ENCODE data around the gene SWT1. TPM values are rescaled to one million over a fixed set of nuclear protein-coding genes. Genes with fewer than 3 reads are reported as not detected.
A peak's percentile ranks its signal among the peaks of the same experiment; 100 is the strongest.

Gene SWT1
- total RNA-seq, 3 donors from 2014 or later = 5.4 to 7.7 (median 5.7) TPM

DNA sequence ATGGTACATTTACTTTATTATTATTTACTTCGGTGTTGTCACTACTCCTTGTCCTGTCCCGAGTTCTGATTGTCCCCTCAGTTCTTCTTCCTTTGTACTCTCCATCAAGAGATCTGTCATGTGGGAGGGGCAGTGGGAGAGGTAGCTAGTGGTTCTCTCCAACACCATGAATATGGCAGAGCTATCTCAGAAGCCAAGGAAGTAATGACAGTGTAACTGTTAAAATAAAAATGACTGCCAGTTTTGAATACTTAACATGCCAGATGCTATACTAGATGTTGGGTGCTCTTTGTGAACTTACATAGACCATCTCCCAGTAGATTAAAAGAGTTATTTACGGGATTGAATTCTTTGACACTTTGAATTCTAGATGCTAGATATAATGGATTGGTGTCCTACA, 131.5 kb downstream of the SWT1 start:
- H3K36me3 ChIP-seq (ENCODE audit: low read depth) = no peaks in the 10 kb centered on the region
- TF ChIP-seq, protein P1, sequence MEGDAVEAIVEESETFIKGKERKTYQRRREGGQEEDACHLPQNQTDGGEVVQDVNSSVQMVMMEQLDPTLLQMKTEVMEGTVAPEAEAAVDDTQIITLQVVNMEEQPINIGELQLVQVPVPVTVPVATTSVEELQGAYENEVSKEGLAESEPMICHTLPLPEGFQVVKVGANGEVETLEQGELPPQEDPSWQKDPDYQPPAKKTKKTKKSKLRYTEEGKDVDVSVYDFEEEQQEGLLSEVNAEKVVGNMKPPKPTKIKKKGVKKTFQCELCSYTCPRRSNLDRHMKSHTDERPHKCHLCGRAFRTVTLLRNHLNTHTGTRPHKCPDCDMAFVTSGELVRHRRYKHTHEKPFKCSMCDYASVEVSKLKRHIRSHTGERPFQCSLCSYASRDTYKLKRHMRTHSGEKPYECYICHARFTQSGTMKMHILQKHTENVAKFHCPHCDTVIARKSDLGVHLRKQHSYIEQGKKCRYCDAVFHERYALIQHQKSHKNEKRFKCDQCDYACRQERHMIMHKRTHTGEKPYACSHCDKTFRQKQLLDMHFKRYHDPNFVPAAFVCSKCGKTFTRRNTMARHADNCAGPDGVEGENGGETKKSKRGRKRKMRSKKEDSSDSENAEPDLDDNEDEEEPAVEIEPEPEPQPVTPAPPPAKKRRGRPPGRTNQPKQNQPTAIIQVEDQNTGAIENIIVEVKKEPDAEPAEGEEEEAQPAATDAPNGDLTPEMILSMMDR (IDR thresholded peaks at IDR 0.05) = no peak
- no peak overlapping the region for H3K4me3 ChIP-seq
- DNase-seq (no peak), ATAC-seq (no peak)
- intact Hi-C loops (cut with DNase I, micrococcal nuclease) = no loop called here
- no peaks in the 10 kb centered on the region for H3K9me3 ChIP-seq
- H3K4me1 ChIP-seq (ENCODE audit: low read depth) = peaks cover 9% of the 10 kb centered on the region

DNA sequence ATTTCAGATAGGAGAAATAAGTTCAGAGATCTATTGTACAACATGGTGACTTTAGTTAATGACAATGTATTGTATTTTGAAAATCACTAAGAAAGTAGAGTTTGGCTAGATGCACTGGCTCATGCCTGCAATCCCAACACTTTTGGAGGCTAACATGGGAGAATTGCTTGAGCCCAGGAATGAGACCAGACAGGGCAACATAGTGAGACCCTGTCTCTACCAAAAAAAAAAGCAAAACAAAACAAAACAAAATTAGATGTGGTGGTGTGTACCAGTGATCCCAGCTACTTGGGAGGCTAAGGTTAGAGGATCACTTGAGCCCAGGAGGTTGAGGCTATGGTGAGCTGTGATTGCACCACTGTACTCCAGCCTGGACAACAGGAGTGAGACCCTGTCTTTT, 132.9 kb downstream of the SWT1 start:
- Histone ChIP-seq H3K36me3 (ENCODE audit: low read depth) (no peaks in the 10 kb centered on the region), H3K4me3 (no peak overlapping the region), H3K4me1 (ENCODE audit: low read depth) (peaks cover 9% of the 10 kb centered on the region), H3K9me3 (no peaks in the 10 kb centered on the region)
- intact Hi-C loops (cut with DNase I, micrococcal nuclease) = no loop called here
- DNase-seq (no peak), ATAC-seq (no peak)
- TF ChIP-seq, protein P1 (IDR thresholded peaks at IDR 0.05) = no peak

DNA sequence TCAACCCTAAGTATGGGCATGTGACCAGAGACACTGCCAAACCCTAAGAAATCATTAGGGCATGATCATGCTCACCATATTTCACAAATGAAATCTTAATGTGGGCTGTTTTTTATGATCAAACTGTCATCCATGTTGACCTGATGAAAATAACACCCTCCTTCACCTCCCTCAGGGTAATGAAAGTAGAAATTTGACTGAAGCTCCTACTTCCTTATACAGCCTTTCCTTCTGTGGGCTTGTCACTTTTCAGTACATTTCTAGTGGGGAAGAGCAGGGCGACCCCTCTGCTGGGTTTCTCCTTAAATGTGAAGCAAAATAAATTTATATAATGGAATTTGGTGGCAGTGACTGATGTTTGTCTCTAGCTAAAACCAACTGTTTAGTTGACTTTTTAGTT, 134.2 kb downstream of the SWT1 start:
- Histone ChIP-seq H3K9me3 (no peaks in the 10 kb centered on the region), H3K4me1 (ENCODE audit: low read depth) (peaks cover 9% of the 10 kb centered on the region), H3K4me3 (no peak overlapping the region), H3K36me3 (ENCODE audit: low read depth) (no peaks in the 10 kb centered on the region)
- DNase-seq (no peak), ATAC-seq (peak; percentile 39)
- TF ChIP-seq, protein P1 (IDR thresholded peaks at IDR 0.05) = no peak
- intact Hi-C loops (cut with DNase I, micrococcal nuclease) = no loop called here

DNA sequence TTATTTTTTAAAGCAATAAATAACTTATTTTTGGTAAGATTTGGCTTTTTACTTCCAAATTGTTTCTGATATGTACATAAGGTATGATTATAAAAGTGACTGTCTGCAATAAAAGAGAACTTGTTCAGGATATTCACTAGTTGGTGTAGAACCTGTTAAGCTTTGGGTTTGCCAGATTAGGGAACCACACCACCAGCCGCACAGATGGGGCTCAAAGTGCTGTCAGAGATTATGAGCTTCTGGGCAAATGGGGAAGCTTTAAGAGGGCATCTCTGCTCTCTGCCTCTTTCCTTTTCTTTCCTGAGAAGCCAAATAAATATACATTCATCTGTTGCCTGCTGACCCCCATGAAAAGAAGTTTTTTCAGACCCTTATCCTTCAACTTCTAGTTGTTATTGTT, 134.7 kb downstream of the SWT1 start:
- intact Hi-C loops (cut with DNase I, micrococcal nuclease) = no loop called here
- Histone ChIP-seq H3K4me3 (no peak overlapping the region), H3K36me3 (ENCODE audit: low read depth) (no peaks in the 10 kb centered on the region), H3K9me3 (no peaks in the 10 kb centered on the region), H3K4me1 (ENCODE audit: low read depth) (peaks cover 9% of the 10 kb centered on the region)
- TF ChIP-seq, protein P1 (IDR thresholded peaks at IDR 0.05) = no peak
- DNase-seq (no peak), ATAC-seq (peak; percentile 37)

DNA sequence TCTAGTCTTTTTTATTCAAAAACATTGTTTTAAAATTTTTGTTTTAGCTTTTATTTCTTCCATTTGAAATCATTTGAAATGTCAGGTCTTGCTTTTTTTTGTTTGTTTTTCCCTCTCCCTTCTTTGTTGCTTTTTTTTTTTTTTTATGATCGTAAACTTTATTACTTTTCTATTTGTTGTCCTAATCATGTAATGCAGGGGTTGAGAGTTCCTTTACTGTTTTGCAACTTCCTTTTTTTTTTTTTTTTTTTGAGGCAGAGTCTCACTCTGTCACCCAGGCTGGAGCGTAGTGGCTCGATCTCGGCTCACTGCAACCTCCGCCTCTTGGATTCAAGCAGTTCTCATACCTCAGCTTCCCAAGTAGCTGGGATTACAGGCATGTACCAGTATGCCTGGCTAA, 135.3 kb downstream of the SWT1 start:
- Histone ChIP-seq H3K4me3 (no peak overlapping the region), H3K4me1 (ENCODE audit: low read depth) (peaks cover 9% of the 10 kb centered on the region), H3K9me3 (no peaks in the 10 kb centered on the region), H3K36me3 (ENCODE audit: low read depth) (no peaks in the 10 kb centered on the region)
- ATAC-seq (peak; percentile 45), DNase-seq (no peak)
- intact Hi-C loops (cut with DNase I, micrococcal nuclease) = no loop called here
- TF ChIP-seq, protein P1 (IDR thresholded peaks at IDR 0.05) = no peak

DNA sequence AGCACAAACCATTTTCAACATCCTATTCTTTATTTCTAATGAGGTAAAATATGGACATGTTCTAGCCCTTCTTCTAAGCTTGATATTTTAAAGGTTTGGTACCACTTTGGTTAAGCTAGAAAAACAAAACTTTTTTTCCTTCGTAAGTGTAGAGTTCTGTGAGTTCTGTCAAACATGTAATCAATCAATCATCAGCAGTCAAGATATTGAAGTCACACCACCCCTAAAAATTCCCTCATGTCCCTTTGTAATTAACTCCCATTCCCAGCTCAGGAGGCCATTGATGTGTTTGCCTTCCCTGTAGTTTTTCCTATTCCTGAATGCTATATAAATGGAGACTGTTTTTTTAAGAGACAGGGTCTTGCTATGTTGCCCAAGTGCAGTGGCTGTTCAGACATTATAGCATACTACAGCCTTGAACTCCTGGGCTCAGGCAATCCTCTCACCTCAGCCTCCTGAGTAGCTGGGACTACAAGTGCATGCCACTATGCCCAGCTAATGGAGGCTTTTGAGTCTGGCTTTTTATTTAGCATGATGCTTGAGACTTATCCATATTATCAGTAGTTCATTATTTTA, 137.1 kb downstream of the SWT1 start:
- Histone ChIP-seq H3K4me1 (ENCODE audit: low read depth) (peaks cover 9% of the 10 kb centered on the region), H3K4me3 (no peak overlapping the region), H3K9me3 (no peaks in the 10 kb centered on the region), H3K36me3 (ENCODE audit: low read depth) (peaks cover 8% of the 10 kb centered on the region)
- intact Hi-C loops (cut with DNase I, micrococcal nuclease) = no loop called here
- DNase-seq (no peak), ATAC-seq (peak; percentile 8)
- TF ChIP-seq, protein P1 (IDR thresholded peaks at IDR 0.05) = no peak
